ENCODE results near the gene USP28. TPM values are rescaled to one million over a fixed set of nuclear protein-coding genes. Genes with fewer than 3 reads are reported as not detected.

USP28 gene
- total RNA-seq, 2 experiments from 2014 or later, result 7.9 to 9.4 TPM

- H3K9me3 Mint-ChIP-seq, result no peaks in the 10 kb centered on the region
- no peaks in the 10 kb centered on the region for H3K27me3 Mint-ChIP-seq
- H3K4me1 Mint-ChIP-seq (ENCODE audit: low read depth), result peaks cover 39% of the 10 kb centered on the region
- no peaks in the 10 kb centered on the region for H3K9me3 ChIP-seq (ENCODE audit: control insufficient read depth in 1 of 2, insufficient read depth in 1 of 2, low read length in 2 of 2)
- DNase-seq (no peak), ATAC-seq (ENCODE audit: poor library complexity) (no peak)
- H3K4me3 ChIP-seq (ENCODE audit: low read length), result no peak overlapping the region
- ChIA-PET POLR2A (no interaction called here), CTCF (no interaction called here)
- H3K27me3 ChIP-seq (ENCODE audit: control insufficient read depth in 1 of 2, insufficient read depth in 2 of 2, low read length in 2 of 2), result no peaks in the 10 kb centered on the region
- H3K4me3 Mint-ChIP-seq, result no peak overlapping the region
- peaks cover 2% of the 10 kb centered on the region for H3K36me3 ChIP-seq (ENCODE audit: insufficient read depth, low read length)
- TF ChIP-seq CTCF (IDR thresholded peaks at IDR 0.05), result no peak
- peaks cover 16% of the 10 kb centered on the region for H3K36me3 Mint-ChIP-seq (ENCODE audit: low read depth)
- peaks cover 17% of the 10 kb centered on the region for H3K4me1 ChIP-seq (ENCODE audit: insufficient read depth, low read length)
- intact Hi-C loops (cut with DNase I, micrococcal nuclease), result loop anchor here in 1 of 2 experiments (10.0 kb wide), 1 partner anchor 293 kb away; no protein-coding TSS in a partner anchor
- no peak overlapping the region for H3K27ac ChIP-seq (ENCODE audit: low read depth in 1 of 2, low read length in 2 of 2)
- H3K27ac Mint-ChIP-seq, result no peak overlapping the region
These were observed 4.0 kb downstream of the USP28 start for GRCh38 chr11:113871336-113871735.

DNA sequence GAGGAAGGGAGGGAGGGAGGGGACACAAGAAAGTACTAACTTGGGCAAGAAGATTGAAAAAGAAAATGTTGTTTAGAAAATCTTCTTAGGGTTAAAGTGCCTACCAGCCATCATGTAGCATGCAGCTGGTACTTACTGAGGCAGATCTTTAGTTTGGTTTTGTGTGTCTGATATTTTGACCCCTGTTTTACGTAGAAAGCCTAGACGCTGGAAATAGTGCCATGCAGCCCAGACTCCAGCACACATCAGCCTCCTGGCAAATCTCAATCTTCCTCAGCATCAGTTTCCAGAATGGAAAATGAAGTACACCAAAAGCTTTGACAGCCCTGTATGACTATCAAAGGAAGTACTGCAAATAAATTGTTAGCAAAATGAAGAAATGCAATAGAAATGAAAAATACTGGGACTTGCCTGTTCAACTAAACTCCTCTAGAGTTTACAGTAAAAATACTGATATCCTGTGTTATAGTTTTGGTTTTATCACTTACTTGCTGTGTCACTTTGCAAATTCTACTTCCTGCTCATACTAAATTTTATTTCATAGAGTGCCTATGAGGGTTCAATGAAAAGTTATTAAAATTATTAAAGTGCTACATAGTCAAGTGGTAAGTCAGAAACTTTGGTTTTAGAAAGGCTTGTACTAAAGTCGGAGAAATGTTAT, 7.4 kb downstream of the USP28 start:
- CTCF ChIA-PET, result interaction anchor here (1.2 kb wide), 1 partner anchor 9 kb away, joined by 3 read pairs; no protein-coding TSS in a partner anchor
- H3K27ac ChIP-seq (ENCODE audit: low read depth in 1 of 2, low read length in 2 of 2), result no peak overlapping the region
- intact Hi-C loops (cut with DNase I, micrococcal nuclease), result no loop called here

DNA sequence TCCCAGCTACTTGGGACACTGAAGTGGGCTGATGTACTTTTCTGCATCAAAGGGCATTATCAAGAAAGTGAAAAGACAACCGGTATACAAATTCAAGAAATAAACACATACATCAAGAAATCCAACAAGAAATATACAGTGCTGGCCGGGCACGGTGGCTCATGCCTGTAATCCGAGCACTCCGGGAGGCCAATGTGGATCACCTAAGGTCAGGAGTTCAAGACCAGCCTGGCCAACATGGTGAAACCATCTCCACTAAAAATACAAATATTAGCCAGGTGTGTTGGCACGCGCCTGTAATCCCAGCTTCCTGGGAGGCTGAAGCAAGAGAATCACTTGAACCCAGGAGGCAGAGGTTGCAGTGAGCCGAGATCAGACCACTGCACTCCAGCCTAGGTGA, 9.5 kb downstream of the USP28 start:
- no peaks in the 10 kb centered on the region for H3K9me3 Mint-ChIP-seq
- peaks cover 2% of the 10 kb centered on the region for H3K36me3 ChIP-seq (ENCODE audit: insufficient read depth, low read length)
- H3K27me3 Mint-ChIP-seq, result no peaks in the 10 kb centered on the region
- TF ChIP-seq CTCF (IDR thresholded peaks at IDR 0.05), result no peak
- H3K27me3 ChIP-seq (ENCODE audit: control insufficient read depth in 1 of 2, insufficient read depth in 2 of 2, low read length in 2 of 2), result no peaks in the 10 kb centered on the region
- intact Hi-C loops (cut with DNase I, micrococcal nuclease), result no loop called here
- no peak overlapping the region for H3K27ac Mint-ChIP-seq
- H3K36me3 Mint-ChIP-seq (ENCODE audit: low read depth), result peaks cover 12% of the 10 kb centered on the region
- H3K9me3 ChIP-seq (ENCODE audit: control insufficient read depth in 1 of 2, insufficient read depth in 1 of 2, low read length in 2 of 2), result no peaks in the 10 kb centered on the region
- DNase-seq, result no peak
- no peak overlapping the region for H3K27ac ChIP-seq (ENCODE audit: low read depth in 1 of 2, low read length in 2 of 2)
- peaks cover 16% of the 10 kb centered on the region for H3K4me1 Mint-ChIP-seq (ENCODE audit: low read depth)
- POLR2A ChIA-PET, result no interaction called here
- no peaks in the 10 kb centered on the region for H3K4me1 ChIP-seq (ENCODE audit: insufficient read depth, low read length)
- H3K4me3 Mint-ChIP-seq, result no peak overlapping the region
- ATAC-seq (ENCODE audit: poor library complexity), result no peak
- CTCF ChIA-PET, result interaction anchor here (0.9 kb wide), 1 partner anchor 30 kb away, joined by 4 read pairs; no protein-coding TSS in a partner anchor
- no peak overlapping the region for H3K4me3 ChIP-seq (ENCODE audit: low read length)

More for the DNA sequence above, 7.4 kb downstream of the USP28 start:
- no peaks in the 10 kb centered on the region for H3K27me3 ChIP-seq (ENCODE audit: control insufficient read depth in 1 of 2, insufficient read depth in 2 of 2, low read length in 2 of 2)
- no peaks in the 10 kb centered on the region for H3K27me3 Mint-ChIP-seq
- H3K4me1 Mint-ChIP-seq (ENCODE audit: low read depth), result peaks cover 18% of the 10 kb centered on the region
- no peak overlapping the region for H3K27ac Mint-ChIP-seq
- POLR2A ChIA-PET, result no interaction called here
- H3K9me3 ChIP-seq (ENCODE audit: control insufficient read depth in 1 of 2, insufficient read depth in 1 of 2, low read length in 2 of 2), result no peaks in the 10 kb centered on the region
- H3K4me3 ChIP-seq (ENCODE audit: low read length), result no peak overlapping the region
- ATAC-seq (ENCODE audit: poor library complexity), result no peak
- no peaks in the 10 kb centered on the region for H3K9me3 Mint-ChIP-seq
- DNase-seq, result peak in 1 of 14 experiments; percentile 42
- peaks cover 2% of the 10 kb centered on the region for H3K36me3 ChIP-seq (ENCODE audit: insufficient read depth, low read length)
- no peaks in the 10 kb centered on the region for H3K4me1 ChIP-seq (ENCODE audit: insufficient read depth, low read length)
- H3K4me3 Mint-ChIP-seq, result no peak overlapping the region
- peaks cover 7% of the 10 kb centered on the region for H3K36me3 Mint-ChIP-seq (ENCODE audit: low read depth)
- no peak for TF ChIP-seq CTCF (IDR thresholded peaks at IDR 0.05)

Measured in CD4-positive, alpha-beta T cell (primary cell).